ENCODE data around the gene DEFB129.

DNA sequence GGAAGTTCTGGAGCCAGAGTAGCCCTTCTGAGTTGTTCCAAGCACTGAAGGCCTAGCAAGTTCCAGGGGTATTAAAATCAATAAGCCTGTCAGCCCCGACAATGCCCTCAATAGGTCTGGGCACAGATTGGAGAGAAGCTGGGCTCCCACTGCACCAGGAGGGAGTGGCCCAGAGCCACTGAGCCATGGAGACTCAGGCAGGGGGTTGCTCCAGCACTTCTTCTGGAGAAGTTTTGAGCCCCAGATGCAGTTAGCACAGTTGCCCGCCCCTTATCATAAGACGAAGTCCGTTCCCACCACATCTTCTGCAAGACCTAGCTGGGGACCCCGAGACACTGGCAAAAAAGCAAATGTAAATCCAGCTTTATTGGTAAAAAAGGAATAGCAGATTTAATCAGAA lies 43.5 kb downstream of the DEFB129 start:
- TF ChIP-seq, protein P1, sequence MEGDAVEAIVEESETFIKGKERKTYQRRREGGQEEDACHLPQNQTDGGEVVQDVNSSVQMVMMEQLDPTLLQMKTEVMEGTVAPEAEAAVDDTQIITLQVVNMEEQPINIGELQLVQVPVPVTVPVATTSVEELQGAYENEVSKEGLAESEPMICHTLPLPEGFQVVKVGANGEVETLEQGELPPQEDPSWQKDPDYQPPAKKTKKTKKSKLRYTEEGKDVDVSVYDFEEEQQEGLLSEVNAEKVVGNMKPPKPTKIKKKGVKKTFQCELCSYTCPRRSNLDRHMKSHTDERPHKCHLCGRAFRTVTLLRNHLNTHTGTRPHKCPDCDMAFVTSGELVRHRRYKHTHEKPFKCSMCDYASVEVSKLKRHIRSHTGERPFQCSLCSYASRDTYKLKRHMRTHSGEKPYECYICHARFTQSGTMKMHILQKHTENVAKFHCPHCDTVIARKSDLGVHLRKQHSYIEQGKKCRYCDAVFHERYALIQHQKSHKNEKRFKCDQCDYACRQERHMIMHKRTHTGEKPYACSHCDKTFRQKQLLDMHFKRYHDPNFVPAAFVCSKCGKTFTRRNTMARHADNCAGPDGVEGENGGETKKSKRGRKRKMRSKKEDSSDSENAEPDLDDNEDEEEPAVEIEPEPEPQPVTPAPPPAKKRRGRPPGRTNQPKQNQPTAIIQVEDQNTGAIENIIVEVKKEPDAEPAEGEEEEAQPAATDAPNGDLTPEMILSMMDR (IDR thresholded peaks at IDR 0.05; ENCODE audit: low read length), result no peak
- TF ChIP-seq EZH2phosphoT487 (IDR thresholded peaks at IDR 0.05; ENCODE audit: low read length), result no peak
- TF ChIP-seq EZH2 (optimal IDR thresholded peaks at IDR 0.05; ENCODE audit: low read depth, low read length), result no peak

All from MM.1S (cell line).